GM19438 (cell line): Measurements from ENCODE around the gene OVAAL.

Experiments used
- ATAC-seq: cut with Tn5 transposase; IDR thresholded peaks from one replicate; pipeline ENCODE4 v1.9.1; 2021; ENCODE audit warnings: low read depth; ENCODE audit not compliant: unreplicated experiment

The OVAAL gene

GRCh38 chr1:180567654-180568053, 8.9 kb downstream of the OVAAL start:
- ATAC-seq: no peak

- ATAC-seq: no peak
These were observed 9.4 kb downstream of the OVAAL start for GRCh38 chr1:180568184-180568583.

GRCh38 chr1:180571060-180571831, 12.5 kb downstream of the OVAAL start:
- no peak for ATAC-seq

- no peak for ATAC-seq
These were observed 13.3 kb downstream of the OVAAL start for GRCh38 chr1:180571832-180572636.

GRCh38 chr1:180572760-180573159, 14.0 kb downstream of the OVAAL start:
- no peak for ATAC-seq

- no peak for ATAC-seq
These were observed 15.4 kb downstream of the OVAAL start for GRCh38 chr1:180574031-180574713.

- no peak for ATAC-seq
These were observed 18.6 kb downstream of the OVAAL start for GRCh38 chr1:180577361-180577760.

- ATAC-seq: no peak
These were observed 21.3 kb downstream of the OVAAL start for GRCh38 chr1:180579961-180580611.

GRCh38 chr1:180581635-180582039, 22.9 kb downstream of the OVAAL start:
- no peak for ATAC-seq

- no peak for ATAC-seq
These were observed 26.1 kb downstream of the OVAAL start for GRCh38 chr1:180584869-180585268.

GRCh38 chr1:180585994-180586359, 27.2 kb downstream of the OVAAL start:
- ATAC-seq: no peak

GRCh38 chr1:180586671-180587155, 27.9 kb downstream of the OVAAL start:
- ATAC-seq: no peak

GRCh38 chr1:180588121-180588520, 29.4 kb downstream of the OVAAL start:
- ATAC-seq: no peak

- no peak for ATAC-seq
These were observed 32.1 kb downstream of the OVAAL start for GRCh38 chr1:180590889-180591288.

- no peak for ATAC-seq
These were observed 34.6 kb downstream of the OVAAL start for GRCh38 chr1:180593382-180593781.

GRCh38 chr1:180594723-180595122, 36.0 kb downstream of the OVAAL start:
- ATAC-seq: no peak

- no peak for ATAC-seq
These were observed 37.2 kb downstream of the OVAAL start for GRCh38 chr1:180595966-180596365.

- no peak for ATAC-seq
These were observed 38.8 kb downstream of the OVAAL start for GRCh38 chr1:180597520-180597919.

- no peak for ATAC-seq
These were observed 39.7 kb downstream of the OVAAL start for GRCh38 chr1:180598333-180598974.

GRCh38 chr1:180600343-180600742, 41.6 kb downstream of the OVAAL start:
- no peak for ATAC-seq
